Keratinocyte (primary cell): ENCODE data around the gene ZBTB3. TPM values are rescaled to one million over a fixed set of nuclear protein-coding genes. Genes with fewer than 3 reads are reported as not detected.

Experiments used
- DNase-seq: peaks from one replicate; pipeline ENCODE4 v3.0.0-alpha.2; 2011; ENCODE audit warnings: low read depth, missing footprints, low spot score
- FAIRE-seq: peaks from 2 replicates; lab custom pipeline; 2011; peaks lifted over from hg19 to GRCh38; lab: Jason Lieb, UNC
- H2AFZ ChIP-seq: 2 replicates; pipeline ENCODE4 v1.6.0; 2012; ENCODE audit warnings: low read length, control low read depth, inconsistent platforms; ENCODE audit not compliant: control insufficient read depth
- H3K27ac ChIP-seq: 2 replicates; pipeline ENCODE4 v1.5.1; 2011; ENCODE audit warnings: low read length; ENCODE audit not compliant: control insufficient read depth, insufficient read depth
- H3K27me3 ChIP-seq: 3 replicates; pipeline ENCODE4 v1.6.0; 2011; ENCODE audit warnings: low read length; ENCODE audit not compliant: control insufficient read depth, insufficient read depth; ENCODE audit errors: extremely low read depth
- H3K36me3 ChIP-seq, 2 experiments: 2 replicates in 1 of 2; 3 replicates in 1 of 2; pipeline ENCODE4 v1.5.1; 2011; ENCODE audit warnings: low read length in 2 of 2, mild to moderate bottlenecking in 1 of 2; ENCODE audit not compliant: control insufficient read depth in 2 of 2, insufficient read depth in 2 of 2; ENCODE audit errors: extremely low read depth in 1 of 2
- H3K4me1 ChIP-seq: 3 replicates; pipeline ENCODE4 v1.5.1; 2011; ENCODE audit warnings: low read length; ENCODE audit not compliant: control insufficient read depth, insufficient read depth; ENCODE audit errors: extremely low read depth
- H3K4me2 ChIP-seq: 3 replicates; pipeline ENCODE4 v1.6.0; 2011; ENCODE audit warnings: low read depth, low read length; ENCODE audit not compliant: control insufficient read depth, insufficient read depth; ENCODE audit errors: extremely low read depth
- H3K4me3 ChIP-seq, 3 experiments: fragments of 200-600 bp in 1 of 3; sonication (generic) in 1 of 3; 2 replicates in 2 of 3; 3 replicates in 1 of 3; pipeline ENCODE4 v1.5.1; 2011 to 2016; ENCODE audit warnings: low read length in 3 of 3, mild to moderate bottlenecking in 3 of 3, control low read depth in 2 of 3, inconsistent platforms in 1 of 3, low read depth in 1 of 3, mixed read lengths in 1 of 3, mixed run types in 1 of 3, moderate library complexity in 1 of 3; ENCODE audit not compliant: control insufficient read depth in 2 of 3, insufficient read depth in 2 of 3; ENCODE audit errors: extremely low read depth in 1 of 3
- H3K79me2 ChIP-seq: 2 replicates; pipeline ENCODE4 v1.6.0; 2012; ENCODE audit warnings: low read length; ENCODE audit not compliant: control insufficient read depth, insufficient read depth
- H3K9ac ChIP-seq: 3 replicates; pipeline ENCODE4 v1.6.0; 2011; ENCODE audit warnings: low read length; ENCODE audit not compliant: control insufficient read depth, insufficient read depth; ENCODE audit errors: extremely low read depth
- H3K9me1 ChIP-seq: 3 replicates; pipeline ENCODE4 v1.6.0; 2011; ENCODE audit warnings: low read length; ENCODE audit not compliant: control insufficient read depth, insufficient read depth; ENCODE audit errors: extremely low read depth
- H3K9me3 ChIP-seq: 2 replicates; pipeline ENCODE4 v1.5.1; 2012; ENCODE audit warnings: low read depth, low read length; ENCODE audit not compliant: control insufficient read depth
- H4K20me1 ChIP-seq: 3 replicates; pipeline ENCODE4 v1.6.0; 2011; ENCODE audit warnings: low read length; ENCODE audit not compliant: control insufficient read depth, insufficient read depth; ENCODE audit errors: extremely low read depth
- CTCF ChIP-seq, 3 experiments: IDR thresholded peaks in 1 of 3; conservative IDR thresholded peaks in 1 of 3; optimal IDR thresholded peaks in 1 of 3; 2 replicates in 2 of 3; 3 replicates in 1 of 3; pipeline versions ENCODE3 to v1.5.1; 2011; ENCODE audit warnings: low read length in 3 of 3, mild to moderate bottlenecking in 3 of 3, moderate library complexity in 2 of 3, control low read depth in 1 of 3, inconsistent platforms in 1 of 3; ENCODE audit not compliant: insufficient read depth in 2 of 3; ENCODE audit errors: extremely low read depth in 1 of 3
- EZH2 ChIP-seq: IDR thresholded peaks from one replicate; pipeline ENCODE4 v1.6.1; 2012; ENCODE audit warnings: inconsistent platforms, mild to moderate bottlenecking, low read length, moderate library complexity
- dilution Hi-C: fragments of 300-500 bp; cut with MboI; formaldehyde crosslinking; loops from one replicate; pipeline ENCODE4 v1.7.0; 2020; ENCODE audit warnings: low sequenced_read_pairs; ENCODE audit not compliant: extremely low pct_ligation_motif_present
- polyA plus RNA-seq, 5 experiments: library from polyadenylated mRNA; depleted of rRNA in 3 of 5; stranded (reverse) in 3 of 5; stranded (forward) in 1 of 5; unstranded in 1 of 5; fragments of >200 nt; gene quantifications; 1 replicate in 1 of 5; 2 replicates in 3 of 5; 3 replicates in 1 of 5; pipeline versions ENCODE4 v1.2.1 to v1.2.3, GENCODE V29; 2011 to 2012; ENCODE audit warnings: missing spikeins in 2 of 5, low read depth in 1 of 5, low replicate concordance in 1 of 5

Gene ZBTB3
- polyA plus RNA-seq, 1 donor (not counting 4 experiments of a cell fraction or from before 2014, with no cell fraction given) = 3.4 TPM

DNA sequence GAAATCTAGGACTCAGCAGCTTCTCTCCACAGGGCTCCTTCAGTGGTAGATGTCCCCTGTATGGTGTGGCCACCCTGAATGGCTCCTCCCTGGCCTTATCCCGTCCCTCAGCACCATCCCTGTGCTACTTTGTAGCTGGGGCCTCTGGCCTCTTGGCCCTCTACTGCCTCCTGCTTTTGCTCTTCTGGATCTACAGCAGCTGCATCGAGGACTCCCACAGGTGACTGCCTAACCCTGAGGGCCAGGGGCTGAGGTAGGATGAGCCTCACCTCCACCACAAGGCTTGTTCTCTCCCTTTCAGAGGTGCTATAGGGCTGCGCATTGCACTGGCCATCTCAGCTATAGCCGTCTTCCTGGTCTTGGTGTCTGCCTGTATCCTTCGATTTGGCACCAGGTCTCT lies 35.0 kb upstream of the ZBTB3 start:
- TF ChIP-seq CTCF (optimal IDR thresholded peaks at IDR 0.05 in 1 of 3, IDR thresholded peaks at IDR 0.05 in 1 of 3, conservative IDR thresholded peaks at IDR 0.05 in 1 of 3; ENCODE audit: extremely low read depth in 1 of 3, insufficient read depth in 2 of 3, low read length in 3 of 3) (peak in 1 of 3 experiments; percentile 6), EZH2 (no peak)
- Histone ChIP-seq H3K4me2 (no peak overlapping the region), H3K36me3 (peaks cover 7 to 30% of the 10 kb centered on the region in 2 experiments), H3K27me3 (no peaks in the 10 kb centered on the region), H3K27ac (no peak overlapping the region), H4K20me1 (no peaks in the 10 kb centered on the region), H3K4me1 (peaks cover 32% of the 10 kb centered on the region), H3K9ac (no peak overlapping the region), H3K79me2 (peaks cover 38% of the 10 kb centered on the region), H3K9me3 (no peaks in the 10 kb centered on the region), H3K9me1 (no peaks in the 10 kb centered on the region), H2AFZ (no peak overlapping the region), H3K4me3 (no peak overlapping the region)
- dilution Hi-C loops = no loop called here
- DNase-seq (no peak), FAIRE-seq (no peak)

DNA sequence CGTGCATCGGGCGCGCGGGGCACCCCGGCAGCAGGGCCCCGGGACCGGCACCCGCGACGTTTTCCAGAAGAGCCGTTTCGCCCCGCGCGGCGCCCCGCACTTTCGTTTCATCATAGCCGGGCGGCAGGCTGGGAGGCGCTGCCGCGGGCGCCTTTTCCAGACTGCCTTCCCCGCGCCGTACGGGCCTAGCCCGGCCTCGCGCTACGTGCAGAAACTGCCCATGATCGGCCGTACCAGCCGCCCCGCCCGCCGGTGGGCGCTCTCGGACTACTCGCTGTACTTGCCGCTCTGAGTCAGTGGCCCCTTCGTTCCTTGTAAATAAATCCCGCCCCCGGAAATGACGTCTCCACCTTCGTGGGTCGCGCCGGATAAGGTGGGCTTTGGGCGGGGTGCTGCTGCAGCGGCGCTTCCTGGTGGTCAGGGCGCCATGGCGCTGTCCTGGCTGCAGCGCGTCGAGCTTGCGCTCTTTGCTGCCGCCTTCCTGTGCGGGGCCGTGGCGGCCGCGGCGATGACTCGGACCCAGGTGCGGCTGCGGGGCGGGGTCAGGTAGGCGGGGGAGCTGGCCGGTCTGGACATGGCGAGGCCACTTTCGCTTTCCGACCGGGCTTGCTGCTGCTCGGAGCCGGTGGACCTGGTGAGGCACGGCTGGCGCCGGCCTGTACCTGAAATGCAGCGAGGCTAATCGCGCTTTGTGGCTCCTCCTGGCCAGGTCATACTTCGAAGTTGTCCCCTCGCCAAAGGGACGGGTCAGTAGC lies 33.2 kb upstream of the ZBTB3 start, which contains the start of gene TMEM179B:
Gene TMEM179B, plus strand, starts transcription at position 398 of the 755 bp plus-strand sequence. Its CDS starts 30 bp downstream, at position 428.
- dilution Hi-C loops = no loop called here
- Histone ChIP-seq H4K20me1 (no peaks in the 10 kb centered on the region), H3K4me1 (peaks cover 29% of the 10 kb centered on the region), H3K4me2 (peak within 1 kb of the TSS; percentile 66), H2AFZ (peak within 1 kb of the TSS; percentile 75), H3K9ac (peak within 1 kb of the TSS; percentile 97), H3K4me3 (peak within 1 kb of the TSS; percentile 78 to 100 (median 99)), H3K36me3 (peaks cover 0 to 21% of the 10 kb centered on the region in 2 experiments), H3K27ac (peak within 1 kb of the TSS; percentile 98), H3K27me3 (no peaks in the 10 kb centered on the region), H3K9me1 (no peaks in the 10 kb centered on the region), H3K9me3 (no peaks in the 10 kb centered on the region), H3K79me2 (peaks cover 38% of the 10 kb centered on the region)
- FAIRE-seq (no peak), DNase-seq (peak; percentile 86)
- TF ChIP-seq CTCF (optimal IDR thresholded peaks at IDR 0.05 in 1 of 3, IDR thresholded peaks at IDR 0.05 in 1 of 3, conservative IDR thresholded peaks at IDR 0.05 in 1 of 3; ENCODE audit: extremely low read depth in 1 of 3, insufficient read depth in 2 of 3, low read length in 3 of 3) = peak; percentile 47 to 80 (median 71)
- TF ChIP-seq EZH2 = no peak
